ENCODE measurements around the gene LRRC36. TPM values are rescaled to one million over a fixed set of nuclear protein-coding genes. Genes with fewer than 3 reads are reported as not detected.

Gene LRRC36
- total and polyA plus RNA-seq, 2 of the 13 experiments (the other 11 are each of a cell fraction or from before 2014, with no cell fraction given): 0.12 to 0.15 TPM

DNA sequence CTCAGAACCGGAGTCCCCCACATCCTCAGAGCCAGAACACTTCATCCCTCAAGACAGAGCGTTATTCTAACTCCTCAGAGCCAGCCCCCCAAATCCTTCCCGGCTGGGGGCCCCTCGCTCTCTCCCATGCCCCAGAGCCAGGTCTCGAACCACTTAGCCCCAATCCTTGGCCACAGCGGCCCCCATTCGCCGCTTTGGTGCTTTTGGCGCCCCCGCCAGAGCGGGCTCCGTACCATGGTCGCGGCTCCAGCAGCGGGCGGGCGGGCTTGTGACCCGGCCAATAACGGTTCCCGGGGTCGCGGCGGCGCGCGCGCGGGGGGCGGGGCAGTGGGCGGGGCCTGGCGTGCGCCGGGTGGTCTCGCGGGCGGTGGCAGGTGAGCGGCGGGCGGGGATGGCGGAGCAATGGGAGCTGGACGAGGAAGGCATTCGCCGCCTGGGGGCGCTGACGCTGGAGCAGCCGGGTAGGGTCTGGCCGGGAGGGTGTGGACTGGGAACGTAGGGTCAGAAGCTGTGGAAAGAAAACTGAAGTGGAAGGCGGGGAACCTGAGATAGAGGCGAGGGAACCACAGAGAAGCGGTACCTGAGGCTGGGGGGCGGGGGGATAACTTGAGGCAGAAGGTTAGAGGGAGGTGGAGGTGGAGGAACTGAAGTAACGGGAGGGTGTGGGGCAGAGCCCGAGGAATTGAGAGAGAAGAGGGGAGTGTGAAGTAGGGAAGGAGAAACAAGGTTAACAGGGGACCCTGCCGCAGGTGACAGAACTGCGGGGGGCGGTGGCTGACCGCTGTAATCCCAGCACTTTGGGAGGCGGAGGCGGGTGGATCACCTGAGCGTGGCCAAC, at the start of gene LRRC36, which contains the start of gene KCTD19 (continued):
- TF ChIP-seq, protein P1, sequence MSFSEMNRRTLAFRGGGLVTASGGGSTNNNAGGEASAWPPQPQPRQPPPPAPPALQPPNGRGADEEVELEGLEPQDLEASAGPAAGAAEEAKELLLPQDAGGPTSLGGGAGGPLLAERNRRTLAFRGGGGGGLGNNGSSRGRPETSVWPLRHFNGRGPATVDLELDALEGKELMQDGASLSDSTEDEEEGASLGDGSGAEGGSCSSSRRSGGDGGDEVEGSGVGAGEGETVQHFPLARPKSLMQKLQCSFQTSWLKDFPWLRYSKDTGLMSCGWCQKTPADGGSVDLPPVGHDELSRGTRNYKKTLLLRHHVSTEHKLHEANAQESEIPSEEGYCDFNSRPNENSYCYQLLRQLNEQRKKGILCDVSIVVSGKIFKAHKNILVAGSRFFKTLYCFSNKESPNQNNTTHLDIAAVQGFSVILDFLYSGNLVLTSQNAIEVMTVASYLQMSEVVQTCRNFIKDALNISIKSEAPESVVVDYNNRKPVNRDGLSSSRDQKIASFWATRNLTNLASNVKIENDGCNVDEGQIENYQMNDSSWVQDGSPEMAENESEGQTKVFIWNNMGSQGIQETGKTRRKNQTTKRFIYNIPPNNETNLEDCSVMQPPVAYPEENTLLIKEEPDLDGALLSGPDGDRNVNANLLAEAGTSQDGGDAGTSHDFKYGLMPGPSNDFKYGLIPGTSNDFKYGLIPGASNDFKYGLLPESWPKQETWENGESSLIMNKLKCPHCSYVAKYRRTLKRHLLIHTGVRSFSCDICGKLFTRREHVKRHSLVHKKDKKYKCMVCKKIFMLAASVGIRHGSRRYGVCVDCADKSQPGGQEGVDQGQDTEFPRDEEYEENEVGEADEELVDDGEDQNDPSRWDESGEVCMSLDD (CRISPR knock-in tag; IDR thresholded peaks at IDR 0.05; ENCODE audit: borderline replicate concordance): no peak
- TF ChIP-seq SRSF9 (IDR thresholded peaks at IDR 0.05; ENCODE audit: borderline replicate concordance, insufficient read depth, low read depth, low read length, poor library complexity, severe bottlenecking) (no peak), TEAD2 (CRISPR knock-in tag; IDR thresholded peaks at IDR 0.05) (no peak), MAF1 (CRISPR knock-in tag; IDR thresholded peaks at IDR 0.05; ENCODE audit: borderline replicate concordance) (0 out of 2 replicates have a peak, but pooled peaks have one; percentile 39), ZNF607 (CRISPR knock-in tag; IDR thresholded peaks at IDR 0.05; ENCODE audit: borderline replicate concordance) (0 out of 2 replicates have a peak, but pooled peaks have one; percentile 34), TBP (CRISPR knock-in tag; IDR thresholded peaks at IDR 0.05) (no peak), HDAC6 (IDR thresholded peaks at IDR 0.05; ENCODE audit: low read depth, low read length) (no peak), ZNF878 (CRISPR knock-in tag; IDR thresholded peaks at IDR 0.05) (no peak), ZNF790 (CRISPR knock-in tag; IDR thresholded peaks at IDR 0.05; ENCODE audit: borderline replicate concordance) (no peak), SNAPC2 (CRISPR knock-in tag; IDR thresholded peaks at IDR 0.05) (peak; percentile 46; the same call in 1 of the 2 replicates), ZSCAN22 (CRISPR knock-in tag; IDR thresholded peaks at IDR 0.05) (no peak), ZNF570 (CRISPR knock-in tag; IDR thresholded peaks at IDR 0.05; ENCODE audit: borderline replicate concordance) (no peak), ZKSCAN1 (IDR thresholded peaks at IDR 0.05; ENCODE audit: low read length) (0 out of 2 replicates have a peak, but pooled peaks have one; percentile 5), MXD4 (CRISPR knock-in tag; IDR thresholded peaks at IDR 0.05) (no peak; the same call in 1 of the 2 replicates), ZNF232 (CRISPR knock-in tag; IDR thresholded peaks at IDR 0.05; ENCODE audit: borderline replicate concordance) (no peak), ZNF562 (CRISPR knock-in tag; IDR thresholded peaks at IDR 0.05; ENCODE audit: borderline replicate concordance) (no peak), MIXL1 (CRISPR knock-in tag; IDR thresholded peaks at IDR 0.05) (no peak), NFKB2 (CRISPR knock-in tag; IDR thresholded peaks at IDR 0.05; ENCODE audit: borderline replicate concordance) (peak; percentile 23; the same call in 1 of the 2 replicates)
- TF ChIP-seq, protein P2, sequence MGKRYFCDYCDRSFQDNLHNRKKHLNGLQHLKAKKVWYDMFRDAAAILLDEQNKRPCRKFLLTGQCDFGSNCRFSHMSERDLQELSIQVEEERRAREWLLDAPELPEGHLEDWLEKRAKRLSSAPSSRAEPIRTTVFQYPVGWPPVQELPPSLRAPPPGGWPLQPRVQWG (CRISPR knock-in tag; IDR thresholded peaks at IDR 0.05; ENCODE audit: borderline replicate concordance, low read depth): no peak
- TF ChIP-seq, protein P3, sequence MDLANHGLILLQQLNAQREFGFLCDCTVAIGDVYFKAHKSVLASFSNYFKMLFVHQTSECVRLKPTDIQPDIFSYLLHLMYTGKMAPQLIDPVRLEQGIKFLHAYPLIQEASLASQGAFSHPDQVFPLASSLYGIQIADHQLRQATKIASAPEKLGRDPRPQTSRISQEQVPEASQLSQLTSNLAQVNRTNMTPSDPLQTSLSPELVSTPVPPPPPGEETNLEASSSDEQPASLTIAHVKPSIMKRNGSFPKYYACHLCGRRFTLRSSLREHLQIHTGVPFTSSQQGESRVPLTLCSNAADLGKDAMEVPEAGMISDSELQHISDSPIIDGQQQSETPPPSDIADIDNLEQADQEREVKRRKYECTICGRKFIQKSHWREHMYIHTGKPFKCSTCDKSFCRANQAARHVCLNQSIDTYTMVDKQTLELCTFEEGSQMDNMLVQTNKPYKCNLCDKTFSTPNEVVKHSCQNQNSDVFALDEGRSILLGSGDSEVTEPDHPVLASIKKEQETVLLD (CRISPR knock-in tag; IDR thresholded peaks at IDR 0.05; ENCODE audit: low read depth): peak; percentile 41; the same call in 1 of the 2 replicates
- TF ChIP-seq, protein P4, sequence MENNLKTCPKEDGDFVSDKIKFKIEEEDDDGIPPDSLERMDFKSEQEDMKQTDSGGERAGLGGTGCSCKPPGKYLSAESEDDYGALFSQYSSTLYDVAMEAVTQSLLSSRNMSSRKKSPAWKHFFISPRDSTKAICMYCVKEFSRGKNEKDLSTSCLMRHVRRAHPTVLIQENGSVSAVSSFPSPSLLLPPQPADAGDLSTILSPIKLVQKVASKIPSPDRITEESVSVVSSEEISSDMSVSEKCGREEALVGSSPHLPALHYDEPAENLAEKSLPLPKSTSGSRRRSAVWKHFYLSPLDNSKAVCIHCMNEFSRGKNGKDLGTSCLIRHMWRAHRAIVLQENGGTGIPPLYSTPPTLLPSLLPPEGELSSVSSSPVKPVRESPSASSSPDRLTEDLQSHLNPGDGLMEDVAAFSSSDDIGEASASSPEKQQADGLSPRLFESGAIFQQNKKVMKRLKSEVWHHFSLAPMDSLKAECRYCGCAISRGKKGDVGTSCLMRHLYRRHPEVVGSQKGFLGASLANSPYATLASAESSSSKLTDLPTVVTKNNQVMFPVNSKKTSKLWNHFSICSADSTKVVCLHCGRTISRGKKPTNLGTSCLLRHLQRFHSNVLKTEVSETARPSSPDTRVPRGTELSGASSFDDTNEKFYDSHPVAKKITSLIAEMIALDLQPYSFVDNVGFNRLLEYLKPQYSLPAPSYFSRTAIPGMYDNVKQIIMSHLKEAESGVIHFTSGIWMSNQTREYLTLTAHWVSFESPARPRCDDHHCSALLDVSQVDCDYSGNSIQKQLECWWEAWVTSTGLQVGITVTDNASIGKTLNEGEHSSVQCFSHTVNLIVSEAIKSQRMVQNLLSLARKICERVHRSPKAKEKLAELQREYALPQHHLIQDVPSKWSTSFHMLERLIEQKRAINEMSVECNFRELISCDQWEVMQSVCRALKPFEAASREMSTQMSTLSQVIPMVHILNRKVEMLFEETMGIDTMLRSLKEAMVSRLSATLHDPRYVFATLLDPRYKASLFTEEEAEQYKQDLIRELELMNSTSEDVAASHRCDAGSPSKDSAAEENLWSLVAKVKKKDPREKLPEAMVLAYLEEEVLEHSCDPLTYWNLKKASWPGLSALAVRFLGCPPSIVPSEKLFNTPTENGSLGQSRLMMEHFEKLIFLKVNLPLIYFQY (CRISPR knock-in tag; IDR thresholded peaks at IDR 0.05; ENCODE audit: borderline replicate concordance): no peak
